ENCODE data around the gene ZNF880. TPM values are rescaled to one million over a fixed set of nuclear protein-coding genes. Genes with fewer than 3 reads are reported as not detected.

ZNF880 gene
- total RNA-seq, 1 donor from 2014 or later: 18.2 TPM

Other genes with a start within 250 kb of the ZNF880 start
- gene ZNF616, start 230.0 kb upstream of the ZNF880 start, total RNA-seq: 5.2 TPM
- 6.8 TPM for gene ZNF836, start 198.3 kb upstream of the ZNF880 start, total RNA-seq
- gene PPP2R1A, start 179.9 kb upstream of the ZNF880 start, total RNA-seq: 338 TPM
- gene ZNF766, start 100.3 kb upstream of the ZNF880 start, total RNA-seq: 9.7 TPM
- gene ZNF480, start 72.8 kb upstream of the ZNF880 start, total RNA-seq: 18.5 TPM
- gene ZNF610, start 33.7 kb upstream of the ZNF880 start, total RNA-seq: 2.5 TPM
- gene ZNF528, start 27.9 kb downstream of the ZNF880 start, total RNA-seq: 12.6 TPM
- gene ZNF534, start 59.2 kb downstream of the ZNF880 start, total RNA-seq: 0.24 TPM
- 1.6 TPM for gene ZNF578, start 83.6 kb downstream of the ZNF880 start, total RNA-seq
- 30.9 TPM for gene ZNF808, start 157.7 kb downstream of the ZNF880 start, total RNA-seq
- gene ZNF701, start 200.4 kb downstream of the ZNF880 start, total RNA-seq: 16.6 TPM

Data from Right ventricle myocardium inferior (tissue), 1 donor.